ENCODE measurements around the gene BHLHE40. TPM values are rescaled to one million over a fixed set of nuclear protein-coding genes. Genes with fewer than 3 reads are reported as not detected.

BHLHE40 gene
- total and polyA plus RNA-seq, 2 of the 4 experiments (the other 2 are of a cell fraction) = 22.8 to 31.8 TPM

DNA sequence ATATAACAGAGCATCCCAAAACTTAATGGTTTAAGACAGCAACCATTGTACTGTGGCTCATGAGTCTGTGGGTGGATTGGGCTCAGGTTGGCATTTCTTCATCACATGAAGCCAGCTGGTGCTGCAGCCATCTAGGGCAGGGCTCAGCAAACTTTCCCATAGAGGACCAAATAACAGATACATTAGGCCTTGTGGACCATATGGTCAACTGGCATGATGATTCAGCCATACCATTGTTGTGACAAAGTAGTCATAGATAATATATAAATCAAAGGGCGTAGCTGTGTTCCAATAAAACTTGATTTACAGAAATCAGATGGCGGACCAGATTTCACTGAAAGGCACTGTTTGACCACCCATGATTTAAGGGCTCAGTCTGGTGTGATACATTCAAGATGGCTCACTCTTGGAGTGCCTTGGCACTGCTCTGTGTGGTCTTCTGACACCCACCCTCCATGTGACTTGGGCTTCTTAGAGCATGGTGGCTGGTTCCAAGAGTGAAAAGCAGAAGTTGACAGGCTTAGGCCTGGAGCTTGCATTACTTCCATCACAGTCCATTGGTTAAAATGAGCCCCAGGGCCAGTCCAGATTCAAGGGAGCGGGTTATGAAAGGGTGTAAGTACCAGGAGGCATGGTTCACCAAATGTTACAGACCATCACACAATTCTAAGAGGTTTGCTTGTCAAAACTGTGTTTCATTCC is 40.8 kb upstream of the BHLHE40 start:
- BruUV-seq (replicated peaks) = no TSS peak
- H3K4me3 ChIP-seq (ENCODE audit: insufficient read depth, low read depth, low read length) = no peak overlapping the region
- no peak overlapping the region for H4K91ac ChIP-seq (ENCODE audit: insufficient read depth, low read depth, low read length)
- H3K4me1 ChIP-seq (ENCODE audit: control insufficient read depth, insufficient read depth, low read length) = no peaks in the 10 kb centered on the region
- ATAC-seq (ENCODE audit: low read depth) (no peak), DNase-seq (no peak)
- no peak overlapping the region for H3K14ac ChIP-seq (replicated peaks; ENCODE audit: low read depth, low read length)
- H2BK20ac ChIP-seq (ENCODE audit: low read depth, low read length) = no peak overlapping the region
- H2BK15ac ChIP-seq (ENCODE audit: low read depth, low read length) = no peak overlapping the region
- H3K18ac ChIP-seq (ENCODE audit: low read depth, low read length) = no peak overlapping the region
- TF ChIP-seq FOS (IDR thresholded peaks at IDR 0.05; ENCODE audit: low read depth, low read length) (no peak), NFE2L2 (IDR thresholded peaks at IDR 0.05; ENCODE audit: low read depth, low read length) (no peak), RCOR1 (IDR thresholded peaks at IDR 0.05; ENCODE audit: insufficient replicate concordance, low read length) (no peak), RAD21 (IDR thresholded peaks at IDR 0.05; ENCODE audit: low read length) (no peak), MAZ (IDR thresholded peaks at IDR 0.05; ENCODE audit: borderline replicate concordance, low read depth, low read length) (no peak), POLR2A (IDR thresholded peaks at IDR 0.05; ENCODE audit: low read depth, low read length) (no peak), RFX5 (IDR thresholded peaks at IDR 0.05; ENCODE audit: low read depth, low read length) (no peak), MAFK (IDR thresholded peaks at IDR 0.05; ENCODE audit: low read depth, low read length) (no peak), MXI1 (IDR thresholded peaks at IDR 0.05; ENCODE audit: borderline replicate concordance, low read depth, low read length) (no peak), CHD1 (IDR thresholded peaks at IDR 0.05; ENCODE audit: low read depth, low read length) (no peak), BHLHE40 (IDR thresholded peaks at IDR 0.05; ENCODE audit: low read depth, low read length) (no peak), SMC3 (IDR thresholded peaks at IDR 0.05; ENCODE audit: low read depth, low read length) (no peak), CEBPB (IDR thresholded peaks at IDR 0.05; ENCODE audit: low read depth, low read length) (no peak)
- TF ChIP-seq, protein P1, sequence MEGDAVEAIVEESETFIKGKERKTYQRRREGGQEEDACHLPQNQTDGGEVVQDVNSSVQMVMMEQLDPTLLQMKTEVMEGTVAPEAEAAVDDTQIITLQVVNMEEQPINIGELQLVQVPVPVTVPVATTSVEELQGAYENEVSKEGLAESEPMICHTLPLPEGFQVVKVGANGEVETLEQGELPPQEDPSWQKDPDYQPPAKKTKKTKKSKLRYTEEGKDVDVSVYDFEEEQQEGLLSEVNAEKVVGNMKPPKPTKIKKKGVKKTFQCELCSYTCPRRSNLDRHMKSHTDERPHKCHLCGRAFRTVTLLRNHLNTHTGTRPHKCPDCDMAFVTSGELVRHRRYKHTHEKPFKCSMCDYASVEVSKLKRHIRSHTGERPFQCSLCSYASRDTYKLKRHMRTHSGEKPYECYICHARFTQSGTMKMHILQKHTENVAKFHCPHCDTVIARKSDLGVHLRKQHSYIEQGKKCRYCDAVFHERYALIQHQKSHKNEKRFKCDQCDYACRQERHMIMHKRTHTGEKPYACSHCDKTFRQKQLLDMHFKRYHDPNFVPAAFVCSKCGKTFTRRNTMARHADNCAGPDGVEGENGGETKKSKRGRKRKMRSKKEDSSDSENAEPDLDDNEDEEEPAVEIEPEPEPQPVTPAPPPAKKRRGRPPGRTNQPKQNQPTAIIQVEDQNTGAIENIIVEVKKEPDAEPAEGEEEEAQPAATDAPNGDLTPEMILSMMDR (conservative IDR thresholded peaks at IDR 0.05; ENCODE audit: low read depth, low read length) = no peak
- TF ChIP-seq, protein P2, sequence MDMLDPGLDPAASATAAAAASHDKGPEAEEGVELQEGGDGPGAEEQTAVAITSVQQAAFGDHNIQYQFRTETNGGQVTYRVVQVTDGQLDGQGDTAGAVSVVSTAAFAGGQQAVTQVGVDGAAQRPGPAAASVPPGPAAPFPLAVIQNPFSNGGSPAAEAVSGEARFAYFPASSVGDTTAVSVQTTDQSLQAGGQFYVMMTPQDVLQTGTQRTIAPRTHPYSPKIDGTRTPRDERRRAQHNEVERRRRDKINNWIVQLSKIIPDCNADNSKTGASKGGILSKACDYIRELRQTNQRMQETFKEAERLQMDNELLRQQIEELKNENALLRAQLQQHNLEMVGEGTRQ (IDR thresholded peaks at IDR 0.05; ENCODE audit: low read depth, low read length) = no peak
- TF ChIP-seq, protein P3, sequence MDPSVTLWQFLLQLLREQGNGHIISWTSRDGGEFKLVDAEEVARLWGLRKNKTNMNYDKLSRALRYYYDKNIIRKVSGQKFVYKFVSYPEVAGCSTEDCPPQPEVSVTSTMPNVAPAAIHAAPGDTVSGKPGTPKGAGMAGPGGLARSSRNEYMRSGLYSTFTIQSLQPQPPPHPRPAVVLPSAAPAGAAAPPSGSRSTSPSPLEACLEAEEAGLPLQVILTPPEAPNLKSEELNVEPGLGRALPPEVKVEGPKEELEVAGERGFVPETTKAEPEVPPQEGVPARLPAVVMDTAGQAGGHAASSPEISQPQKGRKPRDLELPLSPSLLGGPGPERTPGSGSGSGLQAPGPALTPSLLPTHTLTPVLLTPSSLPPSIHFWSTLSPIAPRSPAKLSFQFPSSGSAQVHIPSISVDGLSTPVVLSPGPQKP (IDR thresholded peaks at IDR 0.05; ENCODE audit: borderline replicate concordance, low read depth, low read length) = no peak
- H3K56ac ChIP-seq (ENCODE audit: extremely low read depth, insufficient read depth, low read length) = no peak overlapping the region
- H2BK120ac ChIP-seq (ENCODE audit: low read depth, low read length) = no peak overlapping the region
- WGBS, 2 experiments (ENCODE audit: extremely low coverage in 2 of 2, insufficient read length in 1 of 2) = 100% methylated on average over 1 of the region's 3 CpGs; no CpG with 5 or more reads in 1 of the 2 experiments
- H4K20me1 ChIP-seq (ENCODE audit: insufficient read depth, low read length) = no peaks in the 10 kb centered on the region
- H2AK9ac ChIP-seq (replicated peaks; ENCODE audit: low read depth, low read length, poor library complexity) = no peak overlapping the region
- H2AK5ac ChIP-seq (ENCODE audit: low read depth, low read length) = no peak overlapping the region
- ChIA-PET CTCF (no interaction called here), POLR2A (ENCODE audit: unreplicated experiment) (no interaction called here)
- H2AFZ ChIP-seq (replicated peaks; ENCODE audit: low read length, poor library complexity) = no peak overlapping the region
- H3K4me2 ChIP-seq (ENCODE audit: low read depth, low read length) = no peak overlapping the region
- intact Hi-C loops (cut with micrococcal nuclease) = no loop called here
- H3K9me1 ChIP-seq (ENCODE audit: insufficient read depth, low read length) = no peaks in the 10 kb centered on the region
- H2BK5ac ChIP-seq (ENCODE audit: low read depth, low read length, poor library complexity, severe bottlenecking) = no peak overlapping the region
- H3K36me3 ChIP-seq (ENCODE audit: control insufficient read depth, insufficient read depth, low read length) = no peaks in the 10 kb centered on the region
- H3K4ac ChIP-seq (ENCODE audit: low read depth, low read length) = no peak overlapping the region
- no peaks in the 10 kb centered on the region; a peak in 1 of 4 replicates for H3K79me1 ChIP-seq (ENCODE audit: low read depth in 1 of 2, low read length in 2 of 2)
- no peak overlapping the region for H4K8ac ChIP-seq (ENCODE audit: low read depth in 2 of 2, low read length in 2 of 2)
- H3K27ac ChIP-seq (ENCODE audit: insufficient read depth, low read length) = no peak overlapping the region
- no peak overlapping the region for H3K23ac ChIP-seq (ENCODE audit: low read depth, low read length)
- H3K27me3 ChIP-seq (ENCODE audit: control insufficient read depth, insufficient read depth, low read length) = no peaks in the 10 kb centered on the region
- in situ Hi-C loops (cut with MboI; ENCODE audit: low sequenced_read_pairs) = no loop called here
- H3K9me3 ChIP-seq (ENCODE audit: control insufficient read depth, insufficient read depth, low read length) = no peaks in the 10 kb centered on the region
- dilution Hi-C loops (cut with HindIII; ENCODE audit: low sequenced_read_pairs, unreplicated experiment) = no loop called here
- H3K9ac ChIP-seq (ENCODE audit: low read depth, low read length) = no peak overlapping the region
- no peak overlapping the region for H4K5ac ChIP-seq (ENCODE audit: low read depth, low read length)

All from IMR-90 (cell line).